GM12878 (cell line): ENCODE data around the gene HAPSTR1.

Experiments
- CHD4 ChIP-seq: fragments of 200-600 bp; sonication (generic); IDR thresholded peaks from 2 replicates; pipeline ENCODE4 v1.6.1; 2016; ENCODE audit warnings: mild to moderate bottlenecking
- CTCF ChIP-seq, 3 experiments: IDR thresholded peaks in 2 of 3; conservative IDR thresholded peaks in 1 of 3; 2 replicates each; pipeline ENCODE4 v1.5.1; 2011; ENCODE audit warnings: low read depth in 3 of 3, low read length in 3 of 3, mild to moderate bottlenecking in 3 of 3, control low read depth in 2 of 3, moderate library complexity in 2 of 3, inconsistent platforms in 1 of 3, mixed read lengths in 1 of 3; ENCODE audit not compliant: control insufficient read depth in 2 of 3, insufficient read depth in 1 of 3; ENCODE audit errors: extremely low read depth in 1 of 3
- E2F4 ChIP-seq: IDR thresholded peaks from 2 replicates; pipeline ENCODE4 v1.6.1; 2012; ENCODE audit warnings: low read depth, low read length, improper control_type of control experiment
- NR2F1 ChIP-seq: fragments of 450-650 bp; conservative IDR thresholded peaks from 2 replicates; pipeline ENCODE4 v1.6.1; 2017; ENCODE audit warnings: mild to moderate bottlenecking
- POLR2A ChIP-seq: IDR thresholded peaks from 2 replicates; pipeline ENCODE4 v1.6.1; 2011; ENCODE audit warnings: low read depth, mild to moderate bottlenecking, low read length
- POLR2AphosphoS2 ChIP-seq: IDR thresholded peaks from 2 replicates; pipeline ENCODE4 v1.6.1; 2011; ENCODE audit warnings: low read depth, mild to moderate bottlenecking, low read length, improper control_type of control experiment, moderate library complexity
- POLR2AphosphoS5 ChIP-seq: IDR thresholded peaks from 2 replicates; pipeline ENCODE4 v1.6.1; 2011; ENCODE audit warnings: mild to moderate bottlenecking, low read length, inconsistent platforms
- RCOR1 ChIP-seq: conservative IDR thresholded peaks from 2 replicates; pipeline ENCODE4 v1.6.1; 2012; ENCODE audit warnings: low read depth, low read length, improper control_type of control experiment
- RUNX3 ChIP-seq: IDR thresholded peaks from 2 replicates; pipeline ENCODE4 v1.6.1; 2012; ENCODE audit warnings: low read length, inconsistent platforms
- SIN3A ChIP-seq: IDR thresholded peaks from 2 replicates; pipeline ENCODE4 v1.6.1; 2012; ENCODE audit warnings: low read depth, low read length, improper control_type of control experiment
- SMC3 ChIP-seq: IDR thresholded peaks from 2 replicates; pipeline ENCODE4 v1.6.1; 2011; ENCODE audit warnings: low read length, improper control_type of control experiment, borderline replicate concordance
- SPI1 ChIP-seq: IDR thresholded peaks from 2 replicates; pipeline ENCODE4 v1.6.1; 2011; ENCODE audit warnings: low read depth, mild to moderate bottlenecking, low read length, moderate library complexity, borderline replicate concordance; ENCODE audit not compliant: insufficient read depth
- TCF3 ChIP-seq: IDR thresholded peaks from 2 replicates; pipeline ENCODE4 v1.6.1; 2012; ENCODE audit warnings: low read depth, mild to moderate bottlenecking, low read length, borderline replicate concordance; ENCODE audit not compliant: insufficient read depth
- YY1 ChIP-seq: IDR thresholded peaks from 2 replicates; pipeline ENCODE4 v1.6.1; 2011; ENCODE audit warnings: low read depth, mild to moderate bottlenecking, low read length

- no peak for TF ChIP-seq POLR2AphosphoS2
- no peak for TF ChIP-seq CTCF (IDR thresholded peaks at IDR 0.05 in 2 of 3, conservative IDR thresholded peaks at IDR 0.05 in 1 of 3; ENCODE audit: control insufficient read depth in 2 of 3, extremely low read depth in 1 of 3, insufficient read depth in 1 of 3, low read depth in 3 of 3, low read length in 3 of 3)
- TF ChIP-seq RCOR1 = no peak
- TF ChIP-seq SMC3 = no peak
- no peak for TF ChIP-seq POLR2A
- no peak for TF ChIP-seq NR2F1
- no peak for TF ChIP-seq RUNX3
- no peak for TF ChIP-seq POLR2AphosphoS5
- no peak for TF ChIP-seq TCF3
- no peak for TF ChIP-seq CHD4
- TF ChIP-seq SIN3A = no peak
- TF ChIP-seq E2F4 = no peak
- TF ChIP-seq SPI1 = no peak
- no peak for TF ChIP-seq YY1
These were observed 42.2 kb upstream of the HAPSTR1 start for GRCh38 chr16:9049241-9049640.
